ENCODE measurements around the gene NECAB3.

- TF ChIP-seq CTCF (IDR thresholded peaks at IDR 0.05) (no peak), POLR2A (IDR thresholded peaks at IDR 0.05) (no peak)
Observed at GRCh38 chr20:33653900-33654596, 20.2 kb downstream of the NECAB3 start.
